Measurements from ENCODE around the gene TOP3B. TPM values are rescaled to one million over a fixed set of nuclear protein-coding genes. Genes with fewer than 3 reads are reported as not detected.

Gene TOP3B
- total RNA-seq, 1 donor from 2014 or later = 27.9 TPM

DNA sequence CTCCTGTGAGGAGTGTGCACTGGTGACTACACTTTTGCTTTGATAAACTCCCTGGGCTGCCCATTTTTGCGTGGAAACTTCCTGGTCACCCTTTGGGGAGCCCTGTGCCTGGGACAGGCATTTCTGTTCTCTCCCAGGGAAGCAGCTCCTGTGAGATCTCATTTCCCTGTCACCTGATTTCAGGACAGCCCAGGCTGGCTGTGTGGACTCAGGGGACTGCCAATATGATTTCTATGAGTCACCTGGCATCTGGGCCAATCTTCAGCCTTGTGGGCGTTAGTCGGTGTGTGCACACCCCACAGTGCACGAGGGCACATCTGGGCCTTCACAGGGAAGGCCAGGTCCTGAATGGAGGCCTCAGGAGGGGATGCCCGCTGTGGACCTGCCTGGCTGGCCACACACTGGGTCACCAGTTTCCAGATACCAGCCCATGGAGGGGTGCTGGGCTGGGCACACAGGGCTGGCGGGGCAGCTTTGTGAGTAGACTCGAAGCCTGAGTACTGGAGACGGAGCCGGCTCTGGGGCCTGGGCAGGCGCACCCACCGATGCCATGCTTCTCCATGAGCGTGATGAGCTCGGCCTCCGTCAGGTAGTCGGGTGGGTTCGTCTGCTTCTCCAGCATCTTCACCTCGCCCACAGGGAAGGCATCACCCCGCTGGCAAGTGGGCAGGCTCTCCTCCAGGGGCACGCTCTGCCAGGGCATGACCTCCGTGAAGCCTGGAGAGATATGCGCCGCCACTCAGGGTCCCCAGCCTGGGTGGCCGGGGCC, 20.5 kb downstream of the TOP3B start:
- no peak for TF ChIP-seq CTCF (IDR thresholded peaks at IDR 0.05; ENCODE audit: insufficient read depth, low read length, severe bottlenecking)
- no peak overlapping the region for H3K4me3 ChIP-seq (ENCODE audit: low read depth, low read length)
- DNase-seq (ENCODE audit: low read depth) = peak; percentile 70
- H3K27me3 ChIP-seq (ENCODE audit: control insufficient read depth, insufficient read depth, low read length) = no peaks in the 10 kb centered on the region
- peaks cover 30% of the 10 kb centered on the region for H3K36me3 ChIP-seq (ENCODE audit: control insufficient read depth, insufficient read depth, low read length)
- no peak for FAIRE-seq

DNA sequence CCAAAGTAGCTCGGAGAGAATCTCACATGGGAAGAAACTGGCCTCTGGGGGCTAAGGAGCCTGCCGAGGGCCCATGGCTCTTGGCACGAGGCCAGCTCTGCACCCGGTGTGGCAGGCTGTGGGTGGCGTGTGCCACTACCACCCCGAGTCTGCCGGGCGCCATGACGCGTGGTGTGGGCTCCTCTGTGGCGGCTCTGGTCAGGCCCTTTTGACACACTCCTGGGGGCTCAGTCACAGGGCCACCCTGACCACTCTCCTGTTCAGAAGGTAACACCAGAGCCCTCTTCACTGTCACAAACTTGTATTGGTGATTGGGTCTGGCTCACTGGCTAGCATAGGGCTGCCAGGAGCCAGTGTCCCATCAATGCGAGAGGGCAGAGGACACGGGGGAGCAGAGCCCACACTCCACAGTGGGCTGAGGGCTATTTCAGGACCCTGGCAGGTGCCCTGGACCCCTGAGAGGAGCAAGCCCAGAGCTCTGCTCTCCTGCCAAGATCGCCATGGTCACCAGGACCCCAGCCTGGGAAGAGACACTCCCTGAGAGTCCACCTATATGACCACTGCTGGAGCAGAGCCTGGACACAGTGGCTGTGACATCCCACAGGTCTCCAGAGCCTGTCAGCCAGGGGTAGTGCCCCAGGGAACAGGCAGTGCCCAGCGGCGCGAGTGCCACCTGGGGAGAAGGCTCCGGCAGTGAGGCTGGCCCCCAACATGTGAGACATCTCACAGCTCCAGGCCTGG, 21.3 kb downstream of the TOP3B start:
- peaks cover 23% of the 10 kb centered on the region for H3K36me3 ChIP-seq (ENCODE audit: control insufficient read depth, insufficient read depth, low read length)
- DNase-seq (ENCODE audit: low read depth) (no peak), FAIRE-seq (peak; percentile 50)
- no peak for TF ChIP-seq CTCF (IDR thresholded peaks at IDR 0.05; ENCODE audit: insufficient read depth, low read length, severe bottlenecking)
- H3K4me3 ChIP-seq (ENCODE audit: low read depth, low read length) = no peak overlapping the region
- H3K27me3 ChIP-seq (ENCODE audit: control insufficient read depth, insufficient read depth, low read length) = no peaks in the 10 kb centered on the region

DNA sequence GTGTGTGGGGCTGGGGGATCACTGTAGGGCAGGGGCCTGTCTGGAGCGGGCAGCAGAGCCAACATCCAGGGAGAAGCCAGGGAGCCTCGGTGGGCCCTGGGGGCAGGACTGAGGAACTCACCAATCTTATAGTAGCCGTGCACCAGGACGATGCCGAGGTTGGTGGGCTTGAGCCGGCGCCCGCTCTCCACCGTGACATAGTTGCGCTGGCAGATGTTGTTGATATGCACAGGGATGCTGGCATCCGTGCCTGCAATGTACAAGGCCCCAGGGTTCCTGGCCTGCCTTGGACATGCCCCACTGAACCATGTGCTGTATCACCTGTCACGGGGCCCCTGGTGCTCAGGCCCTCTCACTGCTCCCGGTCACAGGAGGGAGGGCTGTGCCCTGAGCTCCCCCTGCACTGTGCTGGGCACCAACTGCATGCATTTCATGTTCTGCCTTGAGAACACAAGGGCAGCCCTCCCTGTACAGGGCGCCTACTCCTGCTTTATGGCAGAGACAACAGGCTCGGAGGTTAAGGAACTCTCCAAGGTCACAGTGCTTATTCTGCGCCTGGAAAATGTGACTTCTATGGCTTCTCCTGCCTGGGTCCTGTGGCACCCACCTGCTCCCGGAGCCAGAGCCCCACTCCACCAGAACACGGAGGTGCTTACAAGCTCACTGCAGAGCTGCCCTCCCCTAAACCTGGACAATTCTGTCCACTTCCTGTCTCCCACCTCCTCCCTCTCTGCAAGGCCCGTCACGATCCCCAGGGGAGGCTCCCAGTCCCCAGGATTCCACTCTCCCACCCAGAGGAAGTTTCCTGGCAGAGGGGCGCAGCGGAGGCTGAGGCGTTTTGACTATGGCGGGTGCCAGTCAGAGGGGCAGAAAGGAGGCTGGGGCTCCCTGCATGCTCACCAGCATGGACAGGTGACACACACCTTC, 22.1 kb downstream of the TOP3B start:
- Histone ChIP-seq H3K4me3 (ENCODE audit: low read depth, low read length) (no peak overlapping the region), H3K36me3 (ENCODE audit: control insufficient read depth, insufficient read depth, low read length) (peaks cover 23% of the 10 kb centered on the region), H3K27me3 (ENCODE audit: control insufficient read depth, insufficient read depth, low read length) (no peaks in the 10 kb centered on the region)
- DNase-seq (ENCODE audit: low read depth) (no peak), FAIRE-seq (no peak)
- TF ChIP-seq CTCF (IDR thresholded peaks at IDR 0.05; ENCODE audit: insufficient read depth, low read length, severe bottlenecking) = no peak

DNA sequence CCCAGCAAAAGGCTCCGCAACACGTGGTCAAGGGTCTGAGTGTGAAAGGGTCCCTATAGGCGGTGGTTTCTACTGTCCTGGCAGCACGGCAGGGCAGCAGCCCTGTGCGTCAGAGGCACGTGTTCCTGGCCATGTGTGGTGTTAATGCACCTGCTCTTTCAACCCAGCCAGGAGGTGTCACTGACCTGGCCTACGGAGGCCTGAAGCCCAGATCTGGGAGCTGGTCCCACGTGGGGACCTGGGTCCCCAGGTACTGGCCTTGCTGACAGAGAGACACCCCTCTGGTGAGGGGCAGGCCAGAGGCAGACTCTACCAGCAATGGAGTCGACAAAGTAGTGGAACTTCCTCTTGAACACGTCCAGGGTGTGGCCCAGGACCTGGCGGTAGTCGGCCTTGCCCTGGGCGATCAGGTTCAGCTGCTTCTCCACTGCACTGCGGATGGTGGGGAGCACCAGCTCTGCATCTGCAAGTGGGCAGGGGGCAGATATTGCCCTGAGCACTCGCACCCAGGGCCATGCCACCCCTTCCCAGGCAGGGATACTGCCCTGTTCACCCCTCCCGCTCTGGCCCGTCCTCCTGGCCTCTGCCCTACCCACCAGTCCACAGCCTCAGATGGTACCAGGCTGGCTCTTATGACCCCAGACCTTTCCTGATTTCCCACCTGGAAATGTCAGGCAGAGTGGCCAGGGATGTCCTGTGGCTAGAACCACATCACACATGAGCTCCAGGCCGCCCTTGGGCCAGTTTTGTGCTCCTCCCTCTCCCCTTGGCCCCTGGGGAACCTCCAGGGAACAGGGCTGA, 23.1 kb downstream of the TOP3B start:
- FAIRE-seq = no peak
- Histone ChIP-seq H3K4me3 (ENCODE audit: low read depth, low read length) (no peak overlapping the region), H3K27me3 (ENCODE audit: control insufficient read depth, insufficient read depth, low read length) (no peaks in the 10 kb centered on the region), H3K36me3 (ENCODE audit: control insufficient read depth, insufficient read depth, low read length) (peaks cover 20% of the 10 kb centered on the region)
- DNase-seq (ENCODE audit: low read depth) = no peak
- no peak for TF ChIP-seq CTCF (IDR thresholded peaks at IDR 0.05; ENCODE audit: insufficient read depth, low read length, severe bottlenecking)

Data from bronchial epithelial cell (primary cell).